ENCODE data around the gene UBE2H. TPM values are rescaled to one million over a fixed set of nuclear protein-coding genes. Genes with fewer than 3 reads are reported as not detected.
A peak's percentile ranks its signal among the peaks of the same experiment; 100 is the strongest.
"Not testable (repeated sequence)": the region's sequence is repeated elsewhere in the genome, so short reads cannot be mapped to it uniquely, and the experiment has no call there.

UBE2H gene
- total and polyA plus RNA-seq, 12 donors = 26.0 to 222 (median 159) TPM

DNA sequence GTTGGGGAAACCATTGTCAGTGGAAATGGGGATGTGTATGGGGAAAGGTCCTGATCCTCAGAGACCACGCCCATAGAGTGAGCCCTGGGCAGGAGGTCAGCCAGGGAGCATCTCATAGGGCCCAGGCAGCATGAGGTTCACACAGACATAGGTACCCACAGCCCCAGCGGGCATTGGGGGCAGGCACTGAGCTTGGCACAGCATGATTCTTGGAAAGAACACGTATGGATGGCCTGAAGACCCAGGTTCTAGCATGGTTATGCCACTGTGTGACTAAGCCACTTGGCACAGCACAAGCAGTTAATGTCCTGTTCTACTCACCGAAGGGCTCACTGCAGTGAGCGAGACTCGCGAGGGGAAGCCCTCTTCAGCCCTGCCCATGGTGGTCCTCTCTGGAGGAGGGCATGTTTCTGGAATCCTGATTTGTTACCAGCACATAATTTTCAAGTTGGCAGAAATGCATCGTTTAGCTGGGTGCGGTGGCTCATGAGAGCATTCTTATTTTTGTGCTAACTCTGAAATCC is 125.2 kb downstream of the UBE2H start:
- ATAC-seq (no peak), DNase-seq (no peak)
- H3K4me3 ChIP-seq = no peak overlapping the region
- whole genome bisulfite sequencing, 2 donors = 90 to 92% methylated on average over 9 of the region's 9 CpGs
- no peaks in the 10 kb centered on the region for H3K27me3 ChIP-seq
- intact Hi-C loops (cut with DNase I) = loop anchor here in 9 of 10 donors (5.0 to 10.0 kb wide), 9 partner anchors 125 to 463 kb away; partner anchors contain the start of gene UBE2H (in 2 of the 9)
- no peak overlapping the region for H3K27ac ChIP-seq
- peaks cover 9 to 54% (median 44%) of the 10 kb centered on the region in 9 donors for H3K4me1 ChIP-seq
- H3K9me3 ChIP-seq = no peaks in the 10 kb centered on the region
- TF ChIP-seq, protein P1, sequence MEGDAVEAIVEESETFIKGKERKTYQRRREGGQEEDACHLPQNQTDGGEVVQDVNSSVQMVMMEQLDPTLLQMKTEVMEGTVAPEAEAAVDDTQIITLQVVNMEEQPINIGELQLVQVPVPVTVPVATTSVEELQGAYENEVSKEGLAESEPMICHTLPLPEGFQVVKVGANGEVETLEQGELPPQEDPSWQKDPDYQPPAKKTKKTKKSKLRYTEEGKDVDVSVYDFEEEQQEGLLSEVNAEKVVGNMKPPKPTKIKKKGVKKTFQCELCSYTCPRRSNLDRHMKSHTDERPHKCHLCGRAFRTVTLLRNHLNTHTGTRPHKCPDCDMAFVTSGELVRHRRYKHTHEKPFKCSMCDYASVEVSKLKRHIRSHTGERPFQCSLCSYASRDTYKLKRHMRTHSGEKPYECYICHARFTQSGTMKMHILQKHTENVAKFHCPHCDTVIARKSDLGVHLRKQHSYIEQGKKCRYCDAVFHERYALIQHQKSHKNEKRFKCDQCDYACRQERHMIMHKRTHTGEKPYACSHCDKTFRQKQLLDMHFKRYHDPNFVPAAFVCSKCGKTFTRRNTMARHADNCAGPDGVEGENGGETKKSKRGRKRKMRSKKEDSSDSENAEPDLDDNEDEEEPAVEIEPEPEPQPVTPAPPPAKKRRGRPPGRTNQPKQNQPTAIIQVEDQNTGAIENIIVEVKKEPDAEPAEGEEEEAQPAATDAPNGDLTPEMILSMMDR (IDR thresholded peaks at IDR 0.05) = no peak
- H3K36me3 ChIP-seq = peaks cover 0 to 11% (median 0%) of the 10 kb centered on the region in 9 donors

DNA sequence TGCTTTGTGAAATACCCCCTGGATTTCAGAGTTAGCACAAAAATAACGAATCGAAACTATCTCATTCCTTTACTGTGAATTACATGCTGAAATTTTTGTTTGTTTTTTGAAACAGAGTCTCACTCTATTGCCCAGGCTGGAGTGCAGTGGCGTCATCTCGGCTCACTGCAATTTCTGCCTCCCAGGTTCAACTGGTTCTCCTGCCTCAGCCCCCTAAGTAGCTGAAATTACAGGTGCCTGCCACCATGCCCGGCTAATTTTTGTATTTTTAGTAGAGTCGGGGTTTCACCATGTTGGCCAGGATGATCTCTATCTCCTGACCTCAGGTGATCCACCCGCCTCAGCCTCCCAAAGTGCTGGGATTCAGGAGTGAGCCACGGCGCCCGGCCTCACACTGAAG is 125.9 kb downstream of the UBE2H start:
- WGBS, 2 donors = 84 to 85% methylated on average over 10 of the region's 10 CpGs

DNA sequence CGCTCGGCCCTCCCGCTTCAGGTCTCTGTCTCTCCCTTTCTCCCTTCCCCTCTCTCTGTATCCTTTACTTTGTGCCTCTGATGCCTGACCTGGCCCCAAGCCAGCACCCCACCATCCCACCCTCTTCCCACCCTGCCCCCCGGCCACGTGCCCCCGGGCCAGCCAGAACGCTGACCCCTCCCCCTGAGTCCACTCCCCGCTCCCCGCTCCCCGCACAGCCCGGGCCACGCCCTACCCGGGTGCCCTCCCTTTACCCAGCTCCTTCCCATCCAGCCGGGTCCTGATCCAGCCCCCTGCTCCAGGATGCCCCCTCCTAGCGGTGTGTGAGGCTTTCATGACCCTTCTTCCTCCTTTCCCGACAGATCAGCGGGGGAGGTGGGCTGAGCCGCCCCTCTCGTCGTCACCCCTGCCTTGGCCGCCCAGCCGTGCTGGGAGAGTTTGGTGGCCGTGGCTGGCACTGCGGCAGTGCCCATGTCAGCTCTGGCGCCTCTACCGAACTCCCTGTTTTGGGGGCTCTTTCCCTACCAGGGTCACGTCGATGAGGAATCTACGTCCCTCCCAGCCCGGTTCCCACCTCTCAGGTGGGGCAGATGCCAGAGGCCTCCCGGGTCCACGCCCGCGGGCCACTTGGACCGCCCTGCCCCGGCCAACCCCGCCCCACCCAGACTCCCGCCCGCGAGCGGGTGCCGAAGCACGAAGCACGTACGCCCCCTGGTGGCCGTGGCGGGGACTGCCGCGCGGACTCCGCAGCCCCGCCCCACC is 127.4 kb downstream of the UBE2H start:
- Histone ChIP-seq H3K27me3 (no peaks in the 10 kb centered on the region), H3K36me3 (no peaks in the 10 kb centered on the region), H3K9me3 (no peaks in the 10 kb centered on the region), H3K4me3 (peak overlapping the region; percentile 47 to 90 (median 67)), H3K27ac (peak overlapping the region in 6 of 10 donors; percentile 39 to 76 (median 56)), H3K4me1 (peaks cover 9 to 32% (median 27%) of the 10 kb centered on the region in 9 donors)
- intact Hi-C loops (cut with DNase I) = loop anchor here in 9 of 10 donors (2.0 to 10.0 kb wide), 10 partner anchors 127 to 461 kb away; partner anchors contain the start of gene UBE2H (in 2 of the 9)
- DNase-seq (peak; percentile 85 to 92), ATAC-seq (peak; percentile 82 to 89 (median 86))
- WGBS, 2 donors = 1% methylated on average over 36 to 52 of the region's 52 CpGs
- TF ChIP-seq, protein P1 (IDR thresholded peaks at IDR 0.05) = peak; percentile 92 to 99 (median 96)

More for the DNA sequence above, 125.9 kb downstream of the UBE2H start:
- not testable (repeated sequence) for H3K36me3 ChIP-seq, H3K4me3 ChIP-seq, H3K27ac ChIP-seq, H3K27me3 ChIP-seq, H3K9me3 ChIP-seq, ATAC-seq, DNase-seq
- H3K4me1 ChIP-seq = peaks cover 9 to 47% (median 37%) of the 10 kb centered on the region in 9 donors
- intact Hi-C loops (cut with DNase I) = loop anchor here in 9 of 10 donors (5.0 to 10.0 kb wide), 9 partner anchors 125 to 462 kb away; partner anchors contain the start of gene UBE2H (in 2 of the 9)

DNA sequence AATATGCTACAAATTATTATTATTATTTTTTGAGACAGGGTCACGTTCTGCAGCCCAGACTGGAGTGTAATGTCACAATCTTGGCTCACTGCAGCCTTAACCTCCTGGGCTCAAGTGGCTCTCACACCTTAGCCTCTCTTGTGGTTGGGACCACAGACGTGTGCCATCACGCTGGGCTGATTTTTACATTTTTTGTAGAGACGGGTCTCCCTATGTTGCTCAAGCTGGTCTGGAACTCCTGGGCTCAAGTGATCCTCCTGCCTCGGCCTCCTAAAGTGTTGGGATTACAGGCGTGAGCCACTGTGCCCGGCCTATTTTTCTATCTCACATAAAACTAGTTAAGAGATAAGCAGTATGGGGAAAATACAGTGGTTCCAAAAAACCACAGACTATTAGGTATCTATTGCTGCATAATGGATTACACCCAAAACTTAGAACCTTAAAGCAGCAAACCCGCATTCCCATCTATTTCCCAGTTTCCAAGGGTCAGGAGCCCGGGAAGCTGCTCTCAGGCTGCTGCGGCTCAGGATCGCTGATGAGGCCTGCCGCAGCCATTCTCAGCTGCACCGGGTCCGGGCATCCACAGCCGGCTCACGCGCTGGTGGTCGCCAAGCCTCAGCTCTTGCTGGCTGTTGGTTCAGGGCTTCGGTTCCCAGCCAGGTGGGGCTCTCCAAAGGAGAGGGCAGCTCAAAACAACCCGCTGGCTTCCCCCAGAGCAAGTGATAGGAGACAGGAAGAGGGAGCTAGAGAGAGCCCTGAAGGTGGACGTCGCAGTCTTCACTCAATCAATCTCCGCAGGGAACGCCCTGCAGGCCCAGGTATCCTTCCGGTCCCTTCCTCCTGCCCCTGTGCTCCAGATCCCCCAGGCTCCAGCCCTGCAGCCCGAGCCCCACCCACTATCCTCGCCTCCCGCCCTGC is 128.2 kb downstream of the UBE2H start:
- peak in 1 of 2 donors; percentile 10 for DNase-seq
- no peak overlapping the region for H3K27ac ChIP-seq

DNA sequence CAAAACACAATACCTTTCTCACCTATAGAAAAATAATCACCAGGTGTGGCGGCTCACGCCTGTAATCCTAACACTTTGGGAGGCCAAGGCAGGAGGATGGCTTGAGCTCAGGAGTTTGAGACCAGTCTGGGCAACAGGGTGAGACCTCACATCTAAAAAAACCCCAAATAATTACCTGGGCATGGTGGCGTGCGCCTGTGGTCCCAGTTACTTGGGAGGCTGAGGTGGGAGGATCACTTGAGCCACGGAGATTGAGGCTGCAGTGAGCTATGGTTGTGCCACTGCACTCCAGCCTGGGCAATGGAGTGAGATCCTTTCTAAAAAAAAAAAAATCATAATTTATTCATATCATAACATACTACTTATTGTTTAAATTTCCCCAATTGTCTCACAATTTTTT is 129.6 kb downstream of the UBE2H start:
- ATAC-seq, DNase-seq, H3K9me3 ChIP-seq, H3K27me3 ChIP-seq, H3K4me3 ChIP-seq, H3K36me3 ChIP-seq, H3K27ac ChIP-seq: not testable (repeated sequence)
- peaks cover 9 to 18% (median 16%) of the 10 kb centered on the region in 9 donors for H3K4me1 ChIP-seq
- intact Hi-C loops (cut with DNase I) = loop anchor here in 7 of 10 donors (5.0 to 10.0 kb wide), 5 partner anchors 156 to 458 kb away; no protein-coding TSS in a partner anchor
- 98% methylated on average over 5 of the region's 5 CpGs for WGBS, 2 donors

More for the DNA sequence above, 128.2 kb downstream of the UBE2H start:
- 37 to 38% methylated on average over 28 of the region's 28 CpGs for WGBS, 2 donors
- Histone ChIP-seq H3K4me1 (peaks cover 9 to 24% (median 19%) of the 10 kb centered on the region in 9 donors), H3K4me3 (peak overlapping the region; percentile 47 to 90 (median 67)), H3K36me3 (no peaks in the 10 kb centered on the region), H3K9me3 (no peaks in the 10 kb centered on the region), H3K27me3 (no peaks in the 10 kb centered on the region)
- ATAC-seq = peak; percentile 9 to 50 (median 33)
- intact Hi-C loops (cut with DNase I) = loop anchor here (2.0 to 10.0 kb wide), 10 partner anchors 128 to 460 kb away; partner anchors contain the start of gene UBE2H (in 2 of the 10)
- TF ChIP-seq, protein P1 (IDR thresholded peaks at IDR 0.05) = peak in 6 of 9 donors; percentile 10 to 45 (median 32)
